ENCODE data around the gene PSMA8.

DNA sequence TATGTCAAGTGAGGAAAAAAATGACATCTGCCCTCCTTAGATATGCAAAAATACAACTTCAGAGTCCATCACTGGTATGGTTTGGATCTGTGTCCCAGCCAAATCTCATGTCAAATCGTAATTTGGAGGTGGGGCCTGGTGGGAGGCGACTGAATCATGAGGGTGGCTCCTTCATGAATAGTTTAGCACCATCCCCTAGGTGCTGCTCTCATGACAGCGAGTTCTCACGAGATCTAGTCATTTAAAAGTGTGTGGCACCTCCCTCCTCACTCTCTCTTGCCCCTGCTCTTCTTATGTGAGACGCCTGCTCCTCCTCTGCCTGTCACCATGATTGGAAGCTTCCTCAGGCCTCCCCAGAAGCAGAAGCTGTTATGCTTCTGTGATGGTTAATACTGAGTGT, 5.9 kb upstream of the PSMA8 start:
- TF ChIP-seq, protein P1, sequence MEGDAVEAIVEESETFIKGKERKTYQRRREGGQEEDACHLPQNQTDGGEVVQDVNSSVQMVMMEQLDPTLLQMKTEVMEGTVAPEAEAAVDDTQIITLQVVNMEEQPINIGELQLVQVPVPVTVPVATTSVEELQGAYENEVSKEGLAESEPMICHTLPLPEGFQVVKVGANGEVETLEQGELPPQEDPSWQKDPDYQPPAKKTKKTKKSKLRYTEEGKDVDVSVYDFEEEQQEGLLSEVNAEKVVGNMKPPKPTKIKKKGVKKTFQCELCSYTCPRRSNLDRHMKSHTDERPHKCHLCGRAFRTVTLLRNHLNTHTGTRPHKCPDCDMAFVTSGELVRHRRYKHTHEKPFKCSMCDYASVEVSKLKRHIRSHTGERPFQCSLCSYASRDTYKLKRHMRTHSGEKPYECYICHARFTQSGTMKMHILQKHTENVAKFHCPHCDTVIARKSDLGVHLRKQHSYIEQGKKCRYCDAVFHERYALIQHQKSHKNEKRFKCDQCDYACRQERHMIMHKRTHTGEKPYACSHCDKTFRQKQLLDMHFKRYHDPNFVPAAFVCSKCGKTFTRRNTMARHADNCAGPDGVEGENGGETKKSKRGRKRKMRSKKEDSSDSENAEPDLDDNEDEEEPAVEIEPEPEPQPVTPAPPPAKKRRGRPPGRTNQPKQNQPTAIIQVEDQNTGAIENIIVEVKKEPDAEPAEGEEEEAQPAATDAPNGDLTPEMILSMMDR (conservative IDR thresholded peaks at IDR 0.05): no peak
- no peak for TF ChIP-seq ZFX (IDR thresholded peaks at IDR 0.05)

Data from C4-2B (cell line).